ENCODE measurements around the gene MFN1. TPM values are rescaled to one million over a fixed set of nuclear protein-coding genes. Genes with fewer than 3 reads are reported as not detected.
A peak's percentile ranks its signal among the peaks of the same experiment; 100 is the strongest.

Gene MFN1
- polyA plus RNA-seq, 1 donor from 2014 or later, result 12.8 TPM

- Mint-ChIP-seq H3K9me3 (no peaks in the 10 kb centered on the region), H3K4me3 (peak overlapping the region in 3 of 4 donors; percentile 25 to 79 (median 38))
Measured at GRCh38 chr3:179432451-179432850, 84.9 kb downstream of the MFN1 start.

GRCh38 chr3:179436517-179436916 is 89.0 kb downstream of the MFN1 start:
- H3K36me3 Mint-ChIP-seq, result peaks cover 2% of the 10 kb centered on the region
- peak overlapping the region in 1 of 3 donors; percentile 48 for H3K27ac Mint-ChIP-seq
- peak overlapping the region in 1 of 4 donors; percentile 24 for H3K4me3 Mint-ChIP-seq
- H3K9me3 Mint-ChIP-seq, result no peaks in the 10 kb centered on the region
- no peaks in the 10 kb centered on the region for H3K27me3 Mint-ChIP-seq
- peaks cover 28 to 39% (median 37%) of the 10 kb centered on the region in 3 donors for H3K4me1 Mint-ChIP-seq

More at GRCh38 chr3:179432451-179432850, 84.9 kb downstream of the MFN1 start:
- Mint-ChIP-seq H3K27ac (peak overlapping the region in 1 of 3 donors; percentile 65), H3K36me3 (peaks cover 4% of the 10 kb centered on the region), H3K27me3 (no peaks in the 10 kb centered on the region), H3K4me1 (peaks cover 23 to 25% (median 24%) of the 10 kb centered on the region in 3 donors)

- Mint-ChIP-seq H3K27ac (peak overlapping the region; percentile 82 to 94 (median 84)), H3K4me3 (peak overlapping the region; percentile 45 to 87 (median 67)), H3K27me3 (no peaks in the 10 kb centered on the region)
Measured at GRCh38 chr3:179438841-179439240, 91.3 kb downstream of the MFN1 start.

More at GRCh38 chr3:179438841-179439240, 91.3 kb downstream of the MFN1 start:
- no peaks in the 10 kb centered on the region for H3K9me3 Mint-ChIP-seq
- peaks cover 15 to 21% (median 19%) of the 10 kb centered on the region in 3 donors for H3K4me1 Mint-ChIP-seq
- peaks cover 2% of the 10 kb centered on the region for H3K36me3 Mint-ChIP-seq

Other genes starting within 250 kb of the MFN1 start
- gene PIK3CA, start 199.4 kb upstream of the MFN1 start, polyA plus RNA-seq, result 11.7 TPM
- gene KCNMB3, start 96.6 kb upstream of the MFN1 start, polyA plus RNA-seq, result 3.4 TPM
- gene ZNF639, start 24.7 kb upstream of the MFN1 start, polyA plus RNA-seq, result 59.4 TPM
- gene GNB4, start 103.8 kb downstream of the MFN1 start, polyA plus RNA-seq, result 15.3 TPM
- 39.9 TPM for gene ACTL6A, start 215.2 kb downstream of the MFN1 start, polyA plus RNA-seq

Data from IgD-negative memory B cell (primary cell).